ENCODE data around the gene MVP. TPM values are rescaled to one million over a fixed set of nuclear protein-coding genes. Genes with fewer than 3 reads are reported as not detected.
"Not testable (repeated sequence)": the region's sequence is repeated elsewhere in the genome, so short reads cannot be mapped to it uniquely, and the experiment has no call there.

Gene MVP
- total RNA-seq, 1 donor from 2014 or later = 238 TPM

DNA sequence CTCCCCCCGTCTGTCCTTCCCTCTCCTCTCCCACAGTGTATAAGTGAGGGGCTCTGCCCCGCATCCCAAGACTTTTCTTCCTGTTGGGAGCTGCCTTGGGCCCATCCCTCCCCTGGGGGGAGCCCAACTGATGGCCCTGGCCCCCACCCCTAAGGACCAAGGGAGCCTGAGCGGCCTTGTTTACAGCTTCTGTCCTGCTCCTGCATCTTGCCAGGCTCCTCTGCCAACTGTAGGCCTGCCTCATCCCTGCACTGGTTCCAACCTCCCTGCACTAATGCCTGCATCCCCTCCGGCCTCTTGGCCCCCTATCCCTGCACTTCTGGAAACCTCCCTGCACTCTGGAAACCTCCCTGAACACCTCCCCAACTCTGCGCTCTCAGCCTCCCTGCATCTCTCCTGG is 5.7 kb upstream of the MVP start:
- DNase-seq (ENCODE audit: extremely low read depth, low read depth, low spot score) = no peak

GRCh38 chr16:29815032-29815721 is 5.1 kb upstream of the MVP start:
- DNase-seq (ENCODE audit: extremely low read depth, low read depth, low spot score) = no peak

DNA sequence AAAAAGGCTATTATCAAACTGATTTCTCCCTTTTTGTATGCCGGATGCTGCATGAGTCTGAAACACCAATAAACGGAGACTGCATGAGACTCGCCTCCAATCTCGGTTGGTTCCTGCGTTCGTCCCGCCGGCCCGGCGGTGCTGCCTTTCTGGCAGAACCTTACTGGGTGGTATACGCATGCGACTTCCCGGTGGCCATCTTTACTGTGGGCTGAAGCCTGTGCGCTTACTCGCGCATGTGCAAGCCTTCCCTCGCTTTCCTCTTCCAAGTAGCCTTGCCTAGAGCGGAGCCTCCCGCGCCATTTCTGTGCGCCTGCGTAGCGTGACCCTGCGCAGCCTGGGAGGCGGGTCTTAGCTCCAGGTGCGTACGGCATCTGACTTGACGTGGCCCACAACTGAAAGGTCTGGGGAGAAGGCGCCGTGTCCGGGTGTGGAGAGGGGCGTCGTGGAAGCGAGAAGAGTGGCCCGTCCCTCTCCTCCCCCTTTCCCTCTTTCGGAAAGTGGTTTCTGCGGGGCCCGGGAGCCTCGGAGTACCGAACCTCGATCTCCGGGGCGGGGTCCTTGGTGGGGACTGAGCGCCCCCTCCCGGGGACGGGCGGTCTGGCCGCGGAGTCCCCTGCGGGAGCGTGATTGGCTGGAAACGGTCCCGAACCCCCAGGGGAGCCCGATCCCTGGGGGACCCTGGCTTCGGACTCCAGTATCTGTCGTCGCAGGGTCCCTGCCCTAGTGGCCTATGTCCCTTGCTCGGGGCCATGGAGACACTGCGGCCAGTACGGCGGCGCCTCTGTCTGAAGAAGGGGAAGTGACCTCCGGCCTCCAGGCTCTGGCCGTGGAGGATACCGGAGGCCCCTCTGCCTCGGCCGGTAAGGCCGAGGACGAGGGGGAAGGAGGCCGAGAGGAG is 4.2 kb upstream of the MVP start, which contains the start of gene PAGR1:
Gene PAGR1, plus strand, starts transcription at position 360 of the 901 bp plus-strand sequence. Its CDS starts 374 bp downstream, at position 734.
- peak; percentile 95 for DNase-seq (ENCODE audit: extremely low read depth, low read depth, low spot score)

DNA sequence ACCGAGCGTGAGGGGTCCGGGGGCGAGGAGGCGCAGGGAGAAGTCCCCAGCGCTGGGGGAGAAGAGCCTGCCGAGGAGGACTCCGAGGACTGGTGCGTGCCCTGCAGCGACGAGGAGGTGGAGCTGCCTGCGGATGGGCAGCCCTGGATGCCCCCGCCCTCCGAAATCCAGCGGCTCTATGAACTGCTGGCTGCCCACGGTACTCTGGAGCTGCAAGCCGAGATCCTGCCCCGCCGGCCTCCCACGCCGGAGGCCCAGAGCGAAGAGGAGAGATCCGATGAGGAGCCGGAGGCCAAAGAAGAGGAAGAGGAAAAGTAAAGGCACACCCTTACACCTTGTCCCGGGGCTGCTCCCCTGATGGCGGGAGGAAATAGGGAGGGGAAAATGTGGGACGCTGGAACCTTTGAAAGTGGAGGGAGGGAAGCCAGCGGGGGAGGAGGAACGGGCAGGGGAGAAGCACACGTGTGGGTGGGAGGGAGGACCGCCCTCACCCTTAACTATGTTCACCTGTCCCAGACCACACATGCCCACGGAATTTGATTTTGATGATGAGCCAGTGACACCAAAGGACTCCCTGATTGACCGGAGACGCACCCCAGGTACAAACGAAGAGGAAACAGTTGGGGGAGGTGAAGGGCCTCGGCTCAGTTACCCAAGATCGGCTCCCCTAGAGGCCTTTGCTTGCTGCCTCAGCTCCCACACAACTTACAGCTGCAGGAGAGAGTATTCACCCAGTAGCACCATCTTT is 3.4 kb upstream of the MVP start:
- no peak for DNase-seq (ENCODE audit: extremely low read depth, low read depth, low spot score)

GRCh38 chr16:29818082-29818481 is 2.2 kb upstream of the MVP start:
- DNase-seq (ENCODE audit: extremely low read depth, low read depth, low spot score) = no peak

- no peak for DNase-seq (ENCODE audit: extremely low read depth, low read depth, low spot score)
Measured at GRCh38 chr16:29819506-29819905, 756 bp upstream of the MVP start.

- DNase-seq (ENCODE audit: extremely low read depth, low read depth, low spot score) = no peak
Measured at GRCh38 chr16:29820730-29821642, 724 bp downstream of the MVP start.

GRCh38 chr16:29821643-29822115 is 1.4 kb downstream of the MVP start:
- DNase-seq (ENCODE audit: extremely low read depth, low read depth, low spot score) = no peak

GRCh38 chr16:29824589-29825144 is 4.4 kb downstream of the MVP start:
- DNase-seq (ENCODE audit: extremely low read depth, low read depth, low spot score) = no peak

- no peak for DNase-seq (ENCODE audit: extremely low read depth, low read depth, low spot score)
Measured at GRCh38 chr16:29825145-29826044, 5.1 kb downstream of the MVP start.

- DNase-seq (ENCODE audit: extremely low read depth, low read depth, low spot score) = no peak
Measured at GRCh38 chr16:29826342-29826695, 6.1 kb downstream of the MVP start.

DNA sequence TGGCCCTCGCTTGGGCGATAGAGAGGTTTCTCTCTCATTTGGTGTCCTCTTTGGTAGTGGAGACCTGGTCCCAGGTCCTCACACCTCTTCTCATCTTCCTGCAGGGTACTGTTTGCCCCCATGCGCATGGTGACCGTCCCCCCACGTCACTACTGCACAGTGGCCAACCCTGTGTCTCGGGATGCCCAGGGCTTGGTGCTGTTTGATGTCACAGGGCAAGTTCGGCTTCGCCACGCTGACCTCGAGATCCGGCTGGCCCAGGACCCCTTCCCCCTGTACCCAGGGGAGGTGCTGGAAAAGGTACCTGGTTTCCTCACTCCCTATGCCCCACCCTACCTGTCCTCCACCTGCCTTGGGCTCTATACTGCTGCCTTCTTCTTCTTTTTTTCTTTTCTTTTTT is 10.5 kb downstream of the MVP start:
- DNase-seq (ENCODE audit: extremely low read depth, low read depth, low spot score) = no peak

DNA sequence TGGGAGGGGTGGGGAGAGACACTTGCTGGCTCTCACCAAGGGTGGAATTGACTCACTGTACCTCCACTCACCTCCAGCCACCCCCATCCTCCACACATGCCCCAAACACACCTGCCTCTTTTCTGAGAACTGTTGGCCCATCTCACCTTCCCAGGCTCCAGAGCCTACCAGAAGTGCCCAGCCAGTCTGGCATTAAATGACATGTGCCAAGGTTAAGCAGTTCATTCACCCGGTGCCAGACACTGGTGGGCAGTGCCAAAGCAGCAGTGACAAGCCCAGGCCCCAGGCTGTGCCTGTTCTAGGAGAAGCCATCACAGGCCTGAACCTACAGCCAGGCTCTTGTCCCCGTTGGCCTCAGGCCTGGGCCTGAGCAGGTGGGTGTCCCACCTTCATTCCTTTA is 11.2 kb downstream of the MVP start:
- no peak for DNase-seq (ENCODE audit: extremely low read depth, low read depth, low spot score)

GRCh38 chr16:29833219-29833618 is 13.0 kb downstream of the MVP start:
- DNase-seq (ENCODE audit: extremely low read depth, low read depth, low spot score) = not testable (repeated sequence)

- no peak for DNase-seq (ENCODE audit: extremely low read depth, low read depth, low spot score)
Measured at GRCh38 chr16:29834079-29834478, 13.8 kb downstream of the MVP start.

GRCh38 chr16:29835926-29836325 is 15.7 kb downstream of the MVP start:
- no peak for DNase-seq (ENCODE audit: extremely low read depth, low read depth, low spot score)

GRCh38 chr16:29836623-29837022 is 16.4 kb downstream of the MVP start:
- no peak for DNase-seq (ENCODE audit: extremely low read depth, low read depth, low spot score)

DNA sequence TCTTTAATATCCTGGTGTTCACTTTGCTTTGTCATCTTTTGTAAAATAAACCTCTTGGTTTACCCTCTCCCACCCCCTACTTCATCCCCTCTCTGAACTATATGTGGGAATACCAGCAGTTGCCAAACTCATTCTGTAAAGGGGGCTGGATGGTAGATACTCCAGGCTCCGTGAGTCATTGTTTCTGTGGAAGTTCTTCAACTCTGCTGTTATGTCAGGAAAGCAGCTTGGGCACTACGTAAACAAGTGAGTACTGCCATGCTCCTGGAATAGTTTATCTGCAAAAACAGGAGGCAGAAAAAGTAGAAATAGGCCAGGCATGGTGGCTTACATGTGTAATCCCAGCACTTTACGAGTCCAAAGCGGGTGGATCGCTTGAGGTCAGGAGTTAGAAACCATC is 17.6 kb downstream of the MVP start:
- DNase-seq (ENCODE audit: extremely low read depth, low read depth, low spot score) = no peak

- DNase-seq (ENCODE audit: extremely low read depth, low read depth, low spot score) = no peak
Measured at GRCh38 chr16:29839822-29840221, 19.6 kb downstream of the MVP start.
